GM12878 (cell line): Measurements from ENCODE around the gene CCIN. TPM values are rescaled to one million over a fixed set of nuclear protein-coding genes. Genes with fewer than 3 reads are reported as not detected.

ENCODE experiments used
- ATAC-seq: fragments of 200-7000 bp; cut with Tn5 transposase; 3 replicates; pipeline ENCODE4 v1.9.1; 2020; ENCODE audit warnings: mild to moderate bottlenecking, moderate library complexity
- BruUV-seq: library from RNA; stranded (reverse); fragments of 400-500 nt; replicated peaks from 2 replicates; lab custom pipeline; 2021; lab: Mats Ljungman, UMichigan
- CTCF ChIA-PET: fragments of 300-600 bp; sonication (Branson Sonifier 250); formaldehyde crosslinking; extraction: SDS; loops from one replicate; lab custom pipeline; 2021; ENCODE audit warnings: inconsistent platforms; lab: Yijun Ruan, JAX
- POLR2A ChIA-PET: fragments of 350-600 bp; formaldehyde crosslinking; extraction: SDS; loops from one replicate; lab custom pipeline; 2021; ENCODE audit warnings: inconsistent platforms; lab: Charles Lee
- RAD21 ChIA-PET: fragments of 300-600 bp; sonication (Branson Sonifier 250); formaldehyde crosslinking; loops from one replicate; lab custom pipeline; 2023; ENCODE audit warnings: antibody characterized with exemption; ENCODE audit not compliant: unreplicated experiment; lab: Charles Lee
- SMC1A ChIA-PET: fragments of 300-600 bp; sonication (Branson Sonifier 250); formaldehyde crosslinking; loops from one replicate; lab custom pipeline; 2023; ENCODE audit not compliant: unreplicated experiment, uncharacterized antibody; lab: Charles Lee
- DNase-seq: peaks from one replicate; pipeline ENCODE4 v3.0.0-alpha.2; 2011; ENCODE audit warnings: low read depth, low spot score
- FAIRE-seq: peaks from 3 replicates; lab custom pipeline; 2011; peaks lifted over from hg19 to GRCh38; lab: Jason Lieb, UNC
- H2AFZ ChIP-seq: 2 replicates; pipeline ENCODE4 v1.6.0; 2011; ENCODE audit warnings: low read depth, low read length, control low read depth; ENCODE audit not compliant: control insufficient read depth
- H3K27ac ChIP-seq: 2 replicates; pipeline ENCODE4 v1.5.1; 2011; ENCODE audit warnings: control low read depth; ENCODE audit not compliant: control insufficient read depth, insufficient read depth
- H3K27me3 ChIP-seq, 2 experiments: replicated peaks in 1 of 2; 2 replicates each; pipeline versions ENCODE4 v1.6.0 to v1.6.1; 2011; ENCODE audit warnings: low read length in 1 of 2; ENCODE audit not compliant: control insufficient read depth in 2 of 2, insufficient read depth in 2 of 2
- H3K36me3 ChIP-seq, 2 experiments: 2 replicates each; pipeline ENCODE4 v1.5.1; 2011; ENCODE audit warnings: low read length in 1 of 2; ENCODE audit not compliant: control insufficient read depth in 2 of 2, insufficient read depth in 2 of 2
- H3K4me1 ChIP-seq: 2 replicates; pipeline ENCODE4 v1.6.1; 2011; ENCODE audit warnings: mild to moderate bottlenecking, low read length, moderate library complexity, mixed read lengths; ENCODE audit not compliant: control insufficient read depth, insufficient read depth
- H3K4me2 ChIP-seq: 2 replicates; pipeline ENCODE4 v1.6.0; 2011; ENCODE audit warnings: control low read depth; ENCODE audit not compliant: control insufficient read depth, insufficient read depth
- H3K4me3 ChIP-seq: fragments of 200-600 bp; sonication (generic); 2 replicates; pipeline ENCODE4 v1.5.1; 2016
- H3K79me2 ChIP-seq: 2 replicates; pipeline ENCODE4 v1.6.0; 2011; ENCODE audit warnings: low read length; ENCODE audit not compliant: control insufficient read depth, insufficient read depth
- H3K9ac ChIP-seq: 2 replicates; pipeline ENCODE4 v1.8.0; 2011; ENCODE audit warnings: low read length, control low read depth, mixed read lengths; ENCODE audit not compliant: control insufficient read depth, insufficient read depth
- H3K9me3 ChIP-seq: replicated peaks from 3 replicates; pipeline ENCODE4 v1.5.1; 2011; ENCODE audit warnings: mild to moderate bottlenecking, low read length; ENCODE audit not compliant: control insufficient read depth, insufficient read depth
- H4K20me1 ChIP-seq: 2 replicates; pipeline ENCODE4 v1.6.0; 2011; ENCODE audit not compliant: control insufficient read depth, insufficient read depth
- E2F8 ChIP-seq: fragments of 450-650 bp; IDR thresholded peaks from 2 replicates; pipeline ENCODE4 v1.6.1; 2018; ENCODE audit warnings: mild to moderate bottlenecking, low read depth, moderate library complexity; ENCODE audit not compliant: partially characterized antibody
- GATAD2B ChIP-seq: fragments of 450-650 bp; conservative IDR thresholded peaks from 2 replicates; pipeline ENCODE4 v1.6.1; 2017; ENCODE audit warnings: low read depth, mild to moderate bottlenecking, moderate library complexity
- KDM1A ChIP-seq: fragments of 200-600 bp; sonication (generic); IDR thresholded peaks from 2 replicates; pipeline ENCODE4 v1.6.1; 2016; ENCODE audit warnings: borderline replicate concordance
- NFXL1 ChIP-seq: fragments of 450-650 bp; IDR thresholded peaks from 2 replicates; pipeline ENCODE4 v1.6.1; 2017; ENCODE audit warnings: antibody characterized with exemption, mild to moderate bottlenecking, borderline replicate concordance
- NRF1 ChIP-seq: conservative IDR thresholded peaks from 2 replicates; pipeline ENCODE4 v1.6.1; 2011; ENCODE audit warnings: mild to moderate bottlenecking, low read depth, low read length, improper control_type of control experiment
- POLR2AphosphoS2 ChIP-seq: IDR thresholded peaks from 2 replicates; pipeline ENCODE4 v1.6.1; 2011; ENCODE audit warnings: low read depth, mild to moderate bottlenecking, low read length, improper control_type of control experiment, moderate library complexity
- POLR2AphosphoS5 ChIP-seq: IDR thresholded peaks from 2 replicates; pipeline ENCODE4 v1.6.1; 2011; ENCODE audit warnings: mild to moderate bottlenecking, low read length, inconsistent platforms
- TAF1 ChIP-seq: IDR thresholded peaks from 2 replicates; pipeline ENCODE4 v1.6.1; 2011; ENCODE audit warnings: mild to moderate bottlenecking, low read depth, low read length, borderline replicate concordance
- ZNF592 ChIP-seq: fragments of 450-650 bp; IDR thresholded peaks from 2 replicates; pipeline ENCODE4 v1.6.1; 2017; ENCODE audit warnings: mild to moderate bottlenecking, moderate library complexity
- ZNF687 ChIP-seq: fragments of 450-650 bp; IDR thresholded peaks from 2 replicates; pipeline ENCODE4 v1.6.1; 2017; ENCODE audit warnings: mild to moderate bottlenecking, moderate library complexity
- WGBS: methylation state at CpG from one replicate; pipeline ENCODE4 v1.1.6; 2016; ENCODE audit warnings: low lambda C conversion rate; ENCODE audit not compliant: insufficient replicate concordance, insufficient coverage; ENCODE audit errors: missing lambda C conversion rate; 5-methylcytosine and 5-hydroxymethylcytosine counted together
- in situ Hi-C: fragments of 300-500 bp; cut with MboI; formaldehyde crosslinking; loops from 9 replicates; pipeline ENCODE4 v1.14.3; 2018; ENCODE audit warnings: mixed read lengths
- intact Hi-C: fragments of 100-400 bp; cut with micrococcal nuclease; formaldehyde crosslinking; loops from one replicate; pipeline ENCODE4 v1.14.2; 2022; ENCODE audit not compliant: unreplicated experiment
- polyA plus RNA-seq, 11 experiments: library from polyadenylated mRNA; depleted of rRNA in 4 of 11; unstranded in 6 of 11; stranded (reverse) in 5 of 11; fragments of >200 nt; fragmentation: Nextera tagmentation in 4 of 11; fragmentation: Illumina TruSeq in 1 of 11; extraction: Ambion mirVana in 4 of 11; extraction: Trizol in 1 of 11; gene quantifications; 1 replicate in 1 of 11; 2 replicates in 10 of 11; pipeline versions ENCODE4 v1.2.1 to v1.2.3, GENCODE V29; 2011 to 2016; ENCODE audit warnings: inconsistent platforms in 2 of 11, missing spikeins in 2 of 11, low read depth in 1 of 11
- total RNA-seq, 4 experiments: library from RNA; depleted of rRNA in 3 of 4; stranded (reverse); fragments of >200 nt in 3 of 4; fragmentation: Illumina TruSeq in 1 of 4; extraction: Trizol in 1 of 4; gene quantifications; 2 replicates each; pipeline versions ENCODE4 v1.2.1 to v1.2.3, GENCODE V29; 2013 to 2021

The CCIN gene
- total and polyA plus RNA-seq, 10 of the 15 experiments (the other 5 are each of a cell fraction or from before 2014, with no cell fraction given), result not detected

DNA sequence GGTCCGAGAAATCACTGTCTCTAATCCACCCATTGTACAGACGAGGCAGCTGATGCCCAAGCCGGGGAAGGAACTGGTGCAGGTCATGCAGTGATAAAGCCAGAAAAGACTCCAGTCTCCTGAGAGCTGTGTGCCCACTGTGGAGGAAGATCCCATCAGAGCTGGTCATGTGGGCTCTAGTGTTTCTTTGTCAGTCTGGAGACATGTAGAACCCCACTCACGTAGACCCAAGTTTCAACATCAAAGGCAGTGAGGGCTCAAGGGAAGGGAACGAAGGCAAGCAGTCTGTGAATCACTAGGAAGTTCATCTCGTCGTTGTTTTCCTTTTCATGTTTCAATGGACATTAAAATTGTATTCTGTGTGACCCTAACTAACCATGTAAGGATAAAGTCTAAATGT is 47.2 kb upstream of the CCIN start:
- ChIA-PET POLR2A (no interaction called here), CTCF (interaction anchor here (12.5 kb wide), 1 partner anchor 20 kb away, joined by 88 read pairs; no protein-coding TSS in a partner anchor), SMC1A (no interaction called here), RAD21 (no interaction called here)
- DNase-seq, result no peak
- no peaks in the 10 kb centered on the region for H3K9me3 ChIP-seq
- TF ChIP-seq POLR2AphosphoS2 (no peak), POLR2AphosphoS5 (no peak), E2F8 (no peak), ZNF687 (no peak), NRF1 (no peak), KDM1A (no peak), TAF1 (no peak), ZNF592 (no peak), GATAD2B (no peak), NFXL1 (no peak)
- H2AFZ ChIP-seq, result no peak overlapping the region
- intact Hi-C loops, result no loop called here
- H3K4me1 ChIP-seq, result no peaks in the 10 kb centered on the region
- 59% methylated on average over 7 of the region's 7 CpGs for WGBS
- H3K27me3 ChIP-seq, result peaks cover 0 to 2% of the 10 kb centered on the region in 2 experiments; a peak in 2 of 4 replicates
- H3K36me3 ChIP-seq, result no peaks in the 10 kb centered on the region
- no peak overlapping the region for H3K27ac ChIP-seq
- no peak overlapping the region for H3K9ac ChIP-seq
- BruUV-seq, result no TSS peak
- no peak overlapping the region for H3K4me3 ChIP-seq
- no peaks in the 10 kb centered on the region for H3K79me2 ChIP-seq
- no peaks in the 10 kb centered on the region for H4K20me1 ChIP-seq
- no peak for FAIRE-seq
- in situ Hi-C loops, result no loop called here
- H3K4me2 ChIP-seq, result no peak overlapping the region
- ATAC-seq, result no peak
